GM18870 (cell line): ENCODE results near the gene COMT.

Experiments used
- ATAC-seq: cut with Tn5 transposase; IDR thresholded peaks from one replicate; pipeline ENCODE4 v1.9.1; 2021; ENCODE audit warnings: moderate library complexity; ENCODE audit not compliant: unreplicated experiment

COMT gene

GRCh38 chr22:20009582-20010306, 68.2 kb downstream of the COMT start:
- no peak for ATAC-seq

GRCh38 chr22:20010307-20011122, 68.9 kb downstream of the COMT start:
- no peak for ATAC-seq

- ATAC-seq: no peak
Measured at GRCh38 chr22:20011123-20011992, 69.8 kb downstream of the COMT start.

GRCh38 chr22:20011993-20012740, 70.6 kb downstream of the COMT start:
- ATAC-seq: no peak

GRCh38 chr22:20012741-20013331, 71.3 kb downstream of the COMT start:
- no peak for ATAC-seq

- no peak for ATAC-seq
Measured at GRCh38 chr22:20013382-20013871, 71.9 kb downstream of the COMT start.

- ATAC-seq: no peak
Measured at GRCh38 chr22:20014526-20015186, 73.1 kb downstream of the COMT start.

- no peak for ATAC-seq
Measured at GRCh38 chr22:20015187-20015625, 73.6 kb downstream of the COMT start.

- no peak for ATAC-seq
Measured at GRCh38 chr22:20015971-20016733, 74.6 kb downstream of the COMT start.

GRCh38 chr22:20016734-20017621, 75.4 kb downstream of the COMT start, which contains the start of gene ARVCF:
Gene ARVCF, minus strand, starts transcription at chr22:20016823. Its CDS starts 26,029 bp downstream, at chr22:19990794.
- no peak for ATAC-seq

GRCh38 chr22:20017622-20017958, 76.0 kb downstream of the COMT start:
- ATAC-seq: no peak

- no peak for ATAC-seq
Measured at GRCh38 chr22:20018001-20018400, 76.4 kb downstream of the COMT start.
